GM19452 (cell line): ENCODE results near the gene PXDC1.

Experiments used
- ATAC-seq: cut with Tn5 transposase; IDR thresholded peaks from one replicate; pipeline ENCODE4 v1.9.1; 2021; ENCODE audit not compliant: unreplicated experiment

The PXDC1 gene

DNA sequence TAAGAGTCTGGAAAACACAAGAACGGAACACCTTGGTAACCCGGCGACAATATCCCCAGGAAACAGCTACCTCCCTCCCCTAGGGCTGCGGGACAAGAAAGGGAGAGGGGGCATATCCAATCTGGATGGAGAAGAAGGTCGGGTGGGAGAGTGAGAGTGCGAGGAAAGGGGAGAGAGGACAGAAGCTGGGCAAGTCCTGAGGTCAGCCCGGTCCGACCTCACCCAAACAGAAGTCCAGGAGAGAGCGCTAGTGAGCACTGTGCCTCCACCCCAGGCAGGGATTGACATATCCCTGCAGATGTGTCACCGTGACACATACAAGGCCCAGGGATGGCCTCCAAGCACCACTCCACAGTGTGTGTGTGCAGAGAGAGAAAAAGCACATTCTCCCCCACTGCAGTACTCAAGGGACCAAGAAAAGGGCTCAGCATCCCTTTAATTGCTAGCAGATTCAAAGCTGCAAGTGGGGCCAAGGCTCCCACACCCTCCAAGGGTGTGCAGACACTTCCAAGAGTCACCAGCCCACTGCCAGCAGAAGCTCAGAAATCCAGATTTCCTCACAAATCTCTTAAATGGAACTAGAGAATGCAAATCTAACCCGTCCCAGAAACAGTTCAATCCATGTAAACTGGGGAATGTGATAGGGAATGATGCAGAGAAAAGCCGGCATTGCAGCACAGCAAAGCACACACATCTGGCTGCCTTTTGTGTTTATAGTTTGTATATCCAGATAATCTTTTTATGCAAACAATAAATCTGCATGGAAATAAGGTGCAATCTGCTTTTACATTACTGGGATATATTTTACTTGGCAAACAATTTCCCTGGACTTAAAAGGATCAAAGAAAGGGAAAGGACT lies 3.1 kb downstream of the PXDC1 start:
- ATAC-seq: no peak

DNA sequence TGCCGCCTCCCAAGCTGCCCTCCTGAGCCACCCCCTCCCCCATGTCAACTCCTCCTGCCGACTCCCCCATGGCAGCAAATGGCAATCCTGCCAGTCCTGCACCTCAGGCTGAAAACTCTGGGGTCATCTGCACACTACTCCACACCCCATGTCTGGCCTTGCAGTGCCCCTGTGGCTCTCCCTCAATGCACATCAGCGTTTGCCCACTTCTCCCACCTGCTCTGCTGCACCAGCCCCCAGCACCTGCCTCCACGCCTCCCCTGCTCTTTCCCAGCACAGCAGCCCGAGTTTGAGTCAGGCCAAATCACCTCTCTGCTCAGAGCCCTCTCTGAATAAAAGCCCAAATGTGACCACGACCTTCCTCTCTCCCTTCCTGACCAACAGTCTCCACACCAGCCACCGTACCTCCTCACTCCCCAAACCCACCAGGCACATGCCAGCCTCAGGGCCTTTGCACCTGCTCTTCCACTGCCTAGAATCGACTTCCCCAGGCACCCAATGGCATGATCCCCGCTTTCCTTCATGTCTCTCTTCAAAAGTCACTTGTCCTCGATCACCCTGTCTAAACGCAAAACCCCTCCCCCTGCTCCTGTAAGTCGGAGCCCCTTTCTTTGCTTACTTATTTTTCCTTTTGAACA lies 4.3 kb downstream of the PXDC1 start:
- ATAC-seq: no peak

DNA sequence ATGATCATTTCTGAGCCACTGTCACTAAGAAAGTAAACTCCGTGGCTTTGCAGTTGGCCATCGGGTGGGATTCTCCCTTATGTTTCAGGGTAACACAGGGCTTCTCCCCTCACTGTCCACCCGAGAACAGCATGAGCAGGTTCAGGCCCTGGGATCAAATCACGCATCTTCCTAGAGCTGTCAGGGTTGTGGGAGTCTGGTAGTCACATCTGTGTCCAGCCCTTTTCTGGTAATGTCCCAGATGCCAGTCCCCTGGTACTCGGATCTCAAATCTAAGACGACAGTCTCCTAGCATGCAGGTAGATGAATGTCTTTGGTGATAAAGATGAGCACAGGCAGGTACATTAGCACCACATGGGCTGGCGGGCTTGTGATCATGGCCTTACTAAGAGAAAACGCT lies 4.8 kb downstream of the PXDC1 start:
- no peak for ATAC-seq

DNA sequence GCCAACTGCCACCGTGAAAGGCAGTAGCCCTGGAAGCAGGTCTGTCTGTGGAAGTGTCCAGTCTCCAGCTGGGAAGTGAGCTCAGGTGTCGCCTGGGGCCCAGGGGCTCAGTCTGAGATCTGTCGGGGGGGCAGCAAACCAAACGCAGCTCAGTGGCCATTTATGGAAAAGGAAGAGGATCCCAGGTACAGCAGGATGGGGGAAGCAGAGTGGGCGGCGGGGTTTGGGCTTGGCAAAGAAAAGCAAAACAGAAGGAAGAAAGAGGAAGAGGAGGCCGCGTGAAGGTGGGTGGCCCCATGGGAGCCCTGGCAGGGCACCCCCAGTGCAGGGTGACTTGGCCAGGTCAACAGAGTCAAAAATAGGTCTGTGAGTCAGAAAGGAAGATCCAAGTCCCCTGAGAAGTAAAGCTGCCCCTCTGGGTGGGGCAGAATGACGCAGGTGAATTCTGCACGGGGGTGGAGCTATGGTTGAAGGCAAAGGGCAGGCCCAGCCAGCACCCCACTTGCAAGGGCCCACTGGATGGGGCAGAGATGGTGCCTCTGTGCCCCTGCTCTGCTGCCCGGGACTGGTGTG lies 5.3 kb downstream of the PXDC1 start:
- no peak for ATAC-seq

DNA sequence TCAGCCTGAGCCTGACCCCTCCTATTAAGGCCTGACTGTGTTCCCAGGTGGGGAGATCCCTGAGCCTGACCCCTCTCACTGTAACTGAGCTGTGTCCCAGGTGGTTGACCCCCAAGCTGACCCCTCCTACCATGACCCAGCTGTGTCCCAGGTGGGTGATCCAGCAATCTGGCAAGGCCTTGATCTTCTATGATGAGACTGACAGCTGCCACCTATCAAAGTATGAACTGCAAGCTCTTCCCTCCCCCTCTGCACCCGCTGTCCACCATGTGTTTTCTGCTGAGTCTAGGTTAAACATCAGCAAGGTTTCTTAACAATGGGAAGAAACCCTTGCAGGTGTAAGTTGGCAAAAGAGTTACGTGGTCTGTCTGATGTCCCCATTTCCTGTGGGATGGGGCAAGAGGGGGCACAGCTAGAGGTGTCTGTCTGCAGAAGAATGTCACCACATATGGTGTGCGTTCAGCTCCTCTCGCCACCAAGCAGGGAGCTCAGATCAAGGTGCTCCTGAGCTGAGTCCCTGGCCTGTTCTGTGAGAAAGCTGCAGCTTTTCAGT lies 5.9 kb downstream of the PXDC1 start:
- no peak for ATAC-seq

DNA sequence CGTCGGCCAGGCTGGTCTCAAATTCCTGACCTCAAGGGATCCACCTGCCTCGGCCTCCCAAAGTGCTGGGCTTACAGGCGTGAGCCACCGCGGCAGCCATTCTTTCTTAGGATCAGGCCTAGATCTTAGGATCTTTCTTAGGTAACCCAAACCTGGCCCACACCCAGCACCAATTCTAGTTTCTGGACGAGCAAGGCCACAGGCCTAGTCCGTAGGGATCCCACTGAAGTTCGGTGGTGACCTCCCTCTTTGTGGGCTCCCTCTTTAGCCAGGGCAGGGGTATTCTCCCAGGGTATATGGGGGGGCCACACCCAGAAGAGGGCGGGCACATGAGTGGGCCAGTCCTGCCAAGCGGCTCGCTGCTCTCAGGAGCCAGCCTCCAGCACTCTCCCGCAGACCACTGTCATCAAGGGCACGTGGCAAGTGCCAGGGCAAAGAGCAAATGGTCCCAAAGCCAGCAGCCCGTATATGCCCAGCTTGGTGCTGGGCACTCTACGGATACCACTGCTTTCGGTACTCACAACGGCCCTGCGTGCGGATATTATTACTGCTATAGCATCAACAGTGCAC lies 6.5 kb downstream of the PXDC1 start:
- no peak for ATAC-seq

DNA sequence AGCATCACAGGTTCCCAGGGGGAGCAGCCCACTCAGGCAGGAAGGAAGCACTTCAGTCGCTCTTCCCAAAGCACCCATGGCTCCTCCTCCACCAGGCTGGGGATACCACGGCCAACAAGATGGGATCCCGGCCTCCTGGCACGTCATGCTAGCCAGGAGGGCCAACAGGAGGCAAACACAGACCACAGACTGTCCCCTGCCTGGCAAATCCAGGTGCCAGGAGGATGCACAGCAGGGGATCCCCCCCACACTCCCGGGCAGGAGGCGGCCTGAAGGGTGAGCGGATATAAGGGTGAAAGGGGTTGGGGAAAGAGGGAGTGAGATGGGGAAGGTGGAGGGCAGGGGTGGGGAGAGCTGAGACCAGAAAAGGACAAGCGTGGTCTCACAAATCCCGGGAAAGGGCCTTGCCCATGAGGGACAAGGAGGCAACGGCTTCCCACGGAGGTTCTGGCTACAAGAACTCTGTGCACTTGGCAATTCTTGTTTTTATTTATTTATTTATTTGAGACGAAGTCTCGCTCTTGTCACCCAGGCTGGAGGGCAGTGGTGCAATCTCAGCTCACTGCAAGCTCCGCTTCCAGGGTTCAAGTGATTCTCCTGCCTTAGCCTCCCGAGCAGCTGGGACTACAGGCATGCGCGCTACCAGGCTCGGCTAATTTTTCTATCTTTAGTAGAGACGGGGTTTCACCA lies 7.2 kb downstream of the PXDC1 start:
- no peak for ATAC-seq

DNA sequence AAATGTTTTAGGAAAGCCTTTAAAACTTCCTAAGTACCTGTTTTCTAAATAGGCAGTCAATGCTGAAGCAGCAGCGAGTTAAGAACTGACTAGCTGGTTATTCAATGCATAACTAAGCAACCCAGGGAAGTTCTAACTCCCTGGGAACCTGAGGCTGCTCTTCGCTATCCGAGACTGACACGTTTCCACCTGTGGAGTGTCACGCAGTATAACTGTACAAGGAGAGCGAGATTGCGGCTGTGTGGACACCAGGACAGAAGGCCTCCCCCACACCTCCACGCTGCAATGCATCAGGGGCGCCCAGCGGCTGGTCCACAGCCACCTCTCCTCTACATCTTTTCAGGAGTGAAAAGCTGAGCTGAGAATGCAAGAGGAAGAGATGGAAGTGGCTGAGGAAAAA lies 8.0 kb downstream of the PXDC1 start:
- no peak for ATAC-seq

DNA sequence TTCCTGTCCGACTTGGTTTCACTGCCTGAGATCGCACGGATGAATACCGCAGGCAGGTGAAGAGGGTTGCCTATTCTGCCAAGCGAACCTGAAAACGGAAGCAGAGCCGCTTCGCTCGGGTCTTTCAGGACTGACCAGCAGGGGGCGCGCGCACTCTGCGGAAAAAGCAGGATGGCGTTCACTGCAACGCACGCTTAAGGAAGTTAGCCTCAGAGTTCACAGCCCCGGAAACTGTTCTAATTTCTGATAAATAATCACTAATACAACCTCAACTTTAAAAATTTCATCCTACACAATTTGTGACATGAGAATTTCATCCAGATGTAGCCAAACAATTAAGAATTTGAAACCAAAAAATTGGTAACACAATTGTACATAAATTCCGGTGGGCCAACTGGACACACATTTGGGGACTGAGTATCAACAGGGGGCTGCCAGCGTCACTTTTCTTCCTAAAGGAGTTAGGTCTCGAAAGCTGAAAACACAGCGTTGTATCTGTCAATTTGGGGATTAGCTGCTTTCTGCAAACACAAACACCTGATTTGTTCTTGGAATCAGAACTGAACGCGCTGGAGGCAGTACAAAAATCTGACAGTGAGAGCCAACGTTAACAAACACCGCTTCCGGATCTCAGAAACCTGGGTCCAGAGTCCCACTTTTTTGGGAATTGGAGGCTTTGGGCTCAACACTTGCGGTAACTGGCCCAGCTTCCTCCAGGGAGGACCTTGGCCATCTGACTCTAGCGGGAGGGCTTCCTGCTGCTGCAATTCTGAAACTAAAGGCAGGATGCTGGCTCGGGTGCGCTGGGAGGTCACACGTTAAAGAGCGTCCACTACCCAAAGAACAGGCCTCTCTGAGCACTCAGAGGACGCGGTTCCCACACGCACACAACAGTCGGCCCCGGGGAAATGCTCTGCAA lies 8.8 kb downstream of the PXDC1 start:
- peak; percentile 60 for ATAC-seq

DNA sequence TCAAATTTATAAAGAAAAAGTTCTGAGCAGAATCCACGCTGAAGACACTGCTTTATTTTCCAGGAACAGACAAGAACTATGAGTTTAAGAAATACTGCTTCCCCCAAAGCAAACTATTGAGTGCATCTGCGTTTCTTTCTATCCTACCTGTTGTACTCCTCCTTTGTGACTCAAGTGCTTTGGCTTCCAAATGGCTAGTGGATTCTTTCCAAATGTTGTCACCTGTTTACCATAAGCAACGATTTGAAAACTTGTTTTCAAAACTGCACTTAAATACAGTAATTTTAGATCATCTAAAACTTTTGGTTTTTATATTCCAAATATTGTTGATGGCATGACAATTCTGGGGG lies 9.5 kb downstream of the PXDC1 start:
- ATAC-seq: no peak

DNA sequence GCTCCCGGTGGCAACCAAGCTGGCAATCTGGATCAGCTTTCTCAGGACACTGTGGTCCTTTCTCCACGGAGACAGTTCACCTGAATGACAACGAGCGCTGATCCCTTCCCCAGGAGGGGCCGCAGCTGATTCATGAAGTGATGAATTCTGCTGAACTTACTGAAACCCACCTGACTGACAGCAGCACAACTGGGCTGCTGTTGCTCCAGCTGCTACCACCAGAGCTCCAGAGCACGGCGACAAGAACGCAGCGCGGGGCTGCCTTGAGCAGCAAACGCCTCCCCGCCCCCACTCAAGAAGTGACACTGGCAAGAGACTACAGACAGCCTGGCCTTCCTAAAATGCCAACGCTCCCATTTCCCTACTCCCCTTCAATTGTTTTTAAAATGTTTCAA lies 10.0 kb downstream of the PXDC1 start:
- no peak for ATAC-seq

DNA sequence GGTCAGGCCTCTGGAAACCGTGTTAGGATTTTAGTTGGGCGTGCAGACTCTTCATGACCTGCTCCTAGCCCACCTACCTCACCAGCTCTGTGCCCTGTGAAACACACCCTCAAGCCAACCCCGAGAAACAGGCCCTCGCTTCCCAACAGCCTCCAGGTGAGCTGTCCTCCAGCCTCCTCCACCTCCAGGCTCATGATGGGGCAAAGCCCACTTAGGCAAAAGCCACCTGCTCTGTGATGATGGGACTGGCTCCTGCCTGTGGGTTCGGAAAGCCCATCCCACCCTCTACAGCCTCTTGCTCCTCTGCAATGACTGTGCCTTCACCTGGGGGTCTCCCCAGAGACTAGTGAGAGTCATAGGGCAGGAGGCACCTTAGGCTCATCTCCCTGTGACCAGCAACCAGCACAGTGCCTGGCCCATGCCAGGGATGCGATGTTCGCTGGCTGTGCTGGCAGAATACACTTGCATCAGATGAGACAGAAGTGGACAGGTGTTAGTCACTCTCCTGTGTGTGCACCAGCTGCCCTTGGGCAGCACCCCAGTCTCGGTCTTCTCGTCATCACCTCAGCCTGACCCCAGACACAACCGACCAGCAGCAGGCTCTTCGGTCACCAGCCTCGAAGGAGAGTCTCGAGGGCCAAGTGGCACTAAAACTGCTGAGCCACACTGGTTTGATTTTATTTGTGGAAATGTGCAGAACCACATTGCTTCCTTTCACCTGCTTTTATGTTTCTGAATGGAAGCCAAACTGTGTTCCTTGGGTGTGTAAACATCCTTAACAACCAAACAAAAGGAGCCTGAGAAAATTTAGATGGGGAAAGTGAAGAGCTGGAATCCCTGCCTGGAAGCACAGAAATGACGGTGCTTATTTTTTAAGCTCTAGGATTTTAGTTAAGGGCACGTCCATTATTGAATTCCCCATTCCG lies 10.7 kb downstream of the PXDC1 start:
- ATAC-seq: no peak

DNA sequence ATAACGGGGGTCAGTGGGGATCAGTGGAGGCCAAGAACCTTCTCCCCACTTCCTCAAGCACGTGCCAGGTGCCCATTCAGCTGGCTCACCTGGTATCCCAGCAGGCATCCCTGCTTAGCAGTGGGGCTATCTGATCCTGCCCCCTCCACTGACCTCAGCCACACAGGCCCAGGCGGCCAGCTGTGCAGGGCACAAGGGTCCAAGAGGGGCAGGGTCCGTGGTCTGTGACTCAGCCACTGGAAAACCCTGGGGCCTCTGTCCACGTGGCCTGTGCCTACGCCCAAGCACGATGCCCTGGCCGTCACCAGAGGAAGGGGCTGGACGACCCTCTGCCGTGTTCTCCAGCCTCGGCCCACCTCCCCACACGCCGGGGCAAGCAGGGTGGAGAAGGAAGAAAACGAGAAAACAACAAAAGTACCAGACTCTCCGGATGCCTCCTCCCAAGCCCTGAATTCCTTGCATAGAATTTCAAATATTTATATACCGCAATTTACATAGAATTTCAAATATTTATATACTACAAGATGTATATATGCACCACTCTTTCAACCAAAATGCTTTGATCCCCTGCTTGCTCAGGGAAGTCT lies 12.1 kb downstream of the PXDC1 start:
- no peak for ATAC-seq

DNA sequence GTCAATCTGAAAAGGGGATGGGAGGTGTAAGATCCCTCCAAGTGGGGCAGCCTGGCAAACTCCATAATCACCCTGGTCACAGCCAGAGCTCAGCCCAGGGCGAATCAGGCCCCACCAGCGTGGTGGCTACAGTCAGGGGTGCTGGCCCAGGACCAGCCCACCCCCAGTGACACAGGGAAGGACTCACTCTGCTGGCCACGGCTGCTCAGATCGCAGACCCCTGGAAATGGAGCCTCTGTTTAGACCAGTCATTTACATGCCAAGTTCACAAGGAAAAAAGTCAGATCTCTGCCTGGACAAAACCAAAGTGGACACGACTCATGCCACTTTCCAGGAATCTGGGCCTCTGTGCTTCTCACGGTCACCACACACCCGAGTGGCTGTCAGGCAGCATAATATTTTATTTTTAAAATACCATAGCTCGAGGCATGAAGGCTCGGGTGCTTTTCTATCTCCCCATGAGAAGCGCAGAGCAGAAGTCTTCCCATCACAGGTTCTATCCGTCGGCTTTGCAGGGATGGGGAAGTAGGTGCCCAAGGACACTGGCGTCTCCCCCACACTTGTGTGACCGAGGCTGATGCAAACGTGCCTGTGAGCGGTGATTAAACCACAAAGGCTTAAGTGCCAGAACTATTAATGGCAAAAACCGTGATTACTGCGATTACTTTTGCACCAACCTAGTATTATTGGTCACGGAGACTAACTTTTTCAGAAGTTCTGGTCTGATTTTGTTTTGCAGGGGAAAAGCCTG lies 13.0 kb downstream of the PXDC1 start:
- no peak for ATAC-seq

DNA sequence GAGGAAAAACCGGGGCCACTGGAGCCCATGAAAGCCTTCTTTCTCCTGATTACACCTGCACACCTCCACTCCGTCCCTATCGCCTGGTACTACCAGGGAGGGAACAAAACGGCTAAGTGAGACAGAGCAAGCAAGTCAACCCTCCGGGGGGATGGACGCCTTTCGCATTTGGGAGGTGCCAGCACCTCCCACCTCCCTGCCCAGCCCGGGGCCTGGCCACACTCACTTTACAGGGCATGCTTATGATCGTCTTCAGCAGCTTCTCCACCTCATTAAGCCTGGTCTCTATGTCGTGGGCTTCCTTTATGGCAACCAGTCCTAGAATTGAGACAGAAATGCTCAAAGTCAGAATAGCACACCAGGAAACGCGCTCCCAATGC lies 13.7 kb downstream of the PXDC1 start:
- no peak for ATAC-seq

DNA sequence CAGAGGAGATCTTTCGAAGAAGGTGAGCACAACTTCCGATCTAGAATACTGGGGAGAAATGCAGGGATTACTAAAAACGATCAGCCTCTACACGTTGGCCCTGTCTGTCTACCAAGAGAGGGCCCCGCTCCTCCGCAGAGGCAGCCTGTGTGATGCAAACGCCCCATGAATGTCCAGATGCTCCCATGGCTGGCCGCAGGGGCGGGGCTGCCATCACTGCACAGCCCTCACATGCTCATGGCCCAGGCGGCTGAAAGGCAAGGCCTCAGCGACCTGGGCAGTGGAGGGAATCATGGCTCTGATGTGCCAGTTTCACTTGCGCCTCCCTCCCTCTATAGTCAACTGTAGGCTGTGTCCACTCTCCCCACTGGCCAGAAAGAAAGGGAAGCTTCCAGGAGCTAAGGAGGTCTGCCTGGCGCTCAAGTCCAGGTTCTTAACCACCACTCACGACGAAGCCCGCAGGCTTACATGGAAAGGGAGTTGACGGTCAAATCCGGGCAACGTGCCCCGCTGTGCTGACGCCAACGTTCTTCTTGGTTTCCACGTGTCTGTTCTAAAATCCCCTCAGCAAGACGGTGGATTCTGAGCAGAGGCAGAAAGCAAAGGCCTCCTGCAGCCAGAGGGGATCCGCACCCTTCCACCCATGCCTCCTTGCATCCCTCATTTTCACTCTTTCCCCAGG lies 14.2 kb downstream of the PXDC1 start:
- ATAC-seq: no peak

DNA sequence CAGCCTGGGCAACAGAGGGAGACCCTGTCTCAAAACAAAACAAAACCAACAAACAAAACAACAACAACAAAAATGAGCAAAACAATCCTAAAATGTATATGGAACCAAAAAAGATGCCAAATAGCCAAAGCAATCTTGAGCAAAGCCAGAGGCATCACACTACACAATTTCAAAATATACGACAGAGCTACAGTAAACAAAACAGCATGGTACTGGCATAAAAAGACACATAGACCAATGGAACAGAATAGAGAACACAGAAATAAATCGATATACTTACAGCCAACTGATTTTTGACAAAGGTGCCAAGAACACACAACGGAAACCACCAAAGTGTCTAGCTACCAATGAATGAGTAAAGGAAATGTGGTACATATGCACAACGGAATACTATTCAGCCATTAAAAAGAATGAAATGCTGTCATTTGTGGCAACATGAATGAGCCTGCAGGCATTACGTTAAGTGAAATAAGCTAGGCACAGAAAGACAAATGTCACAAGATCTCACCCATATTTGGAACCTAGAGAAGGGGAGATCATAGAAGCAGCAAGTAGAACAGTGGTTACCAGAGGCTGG lies 16.4 kb downstream of the PXDC1 start:
- no peak for ATAC-seq
